Fibroblast of lung (primary cell): Measurements from ENCODE around the gene SLC28A1. TPM values are rescaled to one million over a fixed set of nuclear protein-coding genes. Genes with fewer than 3 reads are reported as not detected.

Source experiments
- DNase-seq, 2 donors: peaks; one replicate each; pipeline versions ENCODE4 v3.0.0 to v3.0.0-alpha.2; 2010; ENCODE audit warnings: low read depth in 2 of 2
- H2AFZ ChIP-seq: 2 replicates; pipeline ENCODE4 v1.5.1; 2012; ENCODE audit warnings: low read length, control low read depth, inconsistent platforms
- H3K27ac ChIP-seq: 2 replicates; pipeline ENCODE4 v1.5.1; 2011; ENCODE audit warnings: low read length, control low read depth; ENCODE audit not compliant: insufficient read depth
- H3K27me3 ChIP-seq: 2 replicates; pipeline ENCODE4 v1.5.1; 2011; ENCODE audit warnings: mild to moderate bottlenecking, low read length; ENCODE audit not compliant: control insufficient read depth, insufficient read depth
- H3K36me3 ChIP-seq: 2 replicates; pipeline ENCODE4 v1.5.1; 2011; ENCODE audit warnings: low read length; ENCODE audit not compliant: control insufficient read depth, insufficient read depth
- H3K4me1 ChIP-seq: 2 replicates; pipeline ENCODE4 v1.5.1; 2011; ENCODE audit warnings: low read length; ENCODE audit not compliant: control insufficient read depth, insufficient read depth; ENCODE audit errors: extremely low read depth
- H3K4me2 ChIP-seq: 2 replicates; pipeline ENCODE4 v1.5.1; 2011; ENCODE audit warnings: low read length, control low read depth; ENCODE audit not compliant: insufficient read depth; ENCODE audit errors: extremely low read depth
- H3K4me3 ChIP-seq, 4 experiments: fragments of 200-600 bp in 1 of 4; sonication (generic) in 1 of 4; replicated peaks in 1 of 4; 2 replicates each; pipeline ENCODE4 v1.5.1; 2011 to 2016; ENCODE audit warnings: low read length in 4 of 4, low read depth in 3 of 4, mild to moderate bottlenecking in 3 of 4, control low read depth in 2 of 4, inconsistent platforms in 1 of 4, mixed read lengths in 1 of 4; ENCODE audit not compliant: insufficient read depth in 1 of 4; ENCODE audit errors: control extremely low read depth in 1 of 4
- H3K79me2 ChIP-seq: 2 replicates; pipeline ENCODE4 v1.5.1; 2012; ENCODE audit warnings: mild to moderate bottlenecking, low read length, inconsistent platforms; ENCODE audit not compliant: control insufficient read depth, insufficient read depth
- H3K9ac ChIP-seq: 2 replicates; pipeline ENCODE4 v1.5.1; 2011; ENCODE audit warnings: mild to moderate bottlenecking, low read length, control low read depth; ENCODE audit not compliant: insufficient read depth
- H3K9me3 ChIP-seq: 2 replicates; pipeline ENCODE4 v1.5.1; 2012; ENCODE audit warnings: low read depth, low read length; ENCODE audit not compliant: control insufficient read depth, insufficient read depth
- H4K20me1 ChIP-seq: 2 replicates; pipeline ENCODE4 v1.5.1; 2011; ENCODE audit warnings: low read length; ENCODE audit not compliant: control insufficient read depth, insufficient read depth; ENCODE audit errors: extremely low read depth
- CTCF ChIP-seq, 2 donors: IDR thresholded peaks in 1 of 2; conservative IDR thresholded peaks in 1 of 2; 1 replicate in 1 of 2; 2 replicates in 1 of 2; pipeline ENCODE4 v1.5.1; 2011 to 2012; ENCODE audit warnings: low read length in 2 of 2, control low read depth in 1 of 2, inconsistent platforms in 1 of 2, low read depth in 1 of 2, mild to moderate bottlenecking in 1 of 2
- EZH2 ChIP-seq: IDR thresholded peaks from 2 replicates; pipeline ENCODE4 v1.5.1; 2012; ENCODE audit warnings: low read length, control low read depth, mild to moderate bottlenecking; ENCODE audit errors: missing control alignments
- polyA plus RNA-seq, 2 donors: library from polyadenylated mRNA; depleted of rRNA in 1 of 2; stranded (reverse) in 1 of 2; unstranded in 1 of 2; fragments of >200 nt; gene quantifications; 2 replicates each; pipeline ENCODE4 v1.2.1, GENCODE V29; 2011 to 2012; ENCODE audit warnings: missing spikeins in 1 of 2
- total RNA-seq: library from RNA; depleted of rRNA; stranded (reverse); fragments of >200 nt; gene quantifications from 2 replicates; pipeline ENCODE4 v1.2.1, GENCODE V29; 2014

SLC28A1 gene
- total and polyA plus RNA-seq, 2 donors (not counting 1 experiment from before 2014, with no cell fraction given) = not detected

- no peak for DNase-seq
- Histone ChIP-seq H3K4me3 (no peak overlapping the region), H3K9ac (no peak overlapping the region), H3K27ac (no peak overlapping the region), H3K27me3 (peaks cover 9% of the 10 kb centered on the region), H4K20me1 (no peaks in the 10 kb centered on the region), H2AFZ (no peak overlapping the region), H3K79me2 (no peaks in the 10 kb centered on the region), H3K4me2 (no peak overlapping the region), H3K9me3 (no peaks in the 10 kb centered on the region), H3K4me1 (no peaks in the 10 kb centered on the region), H3K36me3 (no peaks in the 10 kb centered on the region)
- TF ChIP-seq EZH2 (no peak), CTCF (conservative IDR thresholded peaks at IDR 0.05 in 1 of 2, IDR thresholded peaks at IDR 0.05 in 1 of 2; ENCODE audit: low read depth in 1 of 2, low read length in 2 of 2) (no peak)
Observed at GRCh38 chr15:84886211-84886983, 1.9 kb downstream of the SLC28A1 start.

- Histone ChIP-seq H3K4me2 (no peak overlapping the region), H3K4me1 (no peaks in the 10 kb centered on the region), H3K79me2 (no peaks in the 10 kb centered on the region), H3K4me3 (no peak overlapping the region), H3K27ac (no peak overlapping the region), H2AFZ (no peak overlapping the region), H3K36me3 (no peaks in the 10 kb centered on the region), H3K9me3 (no peaks in the 10 kb centered on the region), H4K20me1 (no peaks in the 10 kb centered on the region), H3K27me3 (peaks cover 9% of the 10 kb centered on the region), H3K9ac (no peak overlapping the region)
- TF ChIP-seq EZH2 (no peak), CTCF (conservative IDR thresholded peaks at IDR 0.05 in 1 of 2, IDR thresholded peaks at IDR 0.05 in 1 of 2; ENCODE audit: low read depth in 1 of 2, low read length in 2 of 2) (no peak)
- DNase-seq = no peak
Observed at GRCh38 chr15:84886984-84887299, 2.5 kb downstream of the SLC28A1 start.

GRCh38 chr15:84887938-84888337 lies 3.5 kb downstream of the SLC28A1 start:
- no peaks in the 10 kb centered on the region for H3K36me3 ChIP-seq
- no peaks in the 10 kb centered on the region for H3K4me1 ChIP-seq
- H3K9ac ChIP-seq = no peak overlapping the region
- no peak for TF ChIP-seq CTCF (conservative IDR thresholded peaks at IDR 0.05 in 1 of 2, IDR thresholded peaks at IDR 0.05 in 1 of 2; ENCODE audit: low read depth in 1 of 2, low read length in 2 of 2)
- no peak for TF ChIP-seq EZH2
- H3K9me3 ChIP-seq = no peaks in the 10 kb centered on the region
- no peak overlapping the region for H3K4me2 ChIP-seq
- no peak for DNase-seq
- H4K20me1 ChIP-seq = no peaks in the 10 kb centered on the region
- H2AFZ ChIP-seq = no peak overlapping the region
- peaks cover 9% of the 10 kb centered on the region for H3K27me3 ChIP-seq
- H3K27ac ChIP-seq = no peak overlapping the region
- H3K79me2 ChIP-seq = no peaks in the 10 kb centered on the region
- no peak overlapping the region for H3K4me3 ChIP-seq
